SU-DHL-6 (cell line): ENCODE measurements around the gene PATE2.

Experiments used
- H2AFZ ChIP-seq: fragments of 200-600 bp; sonication (generic); 2 replicates; pipeline ENCODE4 v1.6.1; 2014; ENCODE audit warnings: low read depth, mild to moderate bottlenecking, moderate library complexity, mixed read lengths, antibody characterized with exemption, low read length; ENCODE audit not compliant: severe bottlenecking
- H3F3A ChIP-seq: fragments of 200-600 bp; shearing (Covaris generic); 2 replicates; pipeline ENCODE4 v1.6.0; 2016; ENCODE audit warnings: antibody characterized with exemption, mild to moderate bottlenecking; ENCODE audit not compliant: insufficient read depth
- H3K27ac ChIP-seq: fragments of 200-600 bp; sonication (generic); 2 replicates; pipeline ENCODE4 v1.5.1; 2016; ENCODE audit warnings: low read depth, mild to moderate bottlenecking, low read length, moderate library complexity, mixed read lengths
- H3K27me3 ChIP-seq: fragments of 200-600 bp; sonication (generic), shearing (Covaris generic); 2 replicates; pipeline ENCODE4 v1.6.0; 2014; ENCODE audit warnings: mild to moderate bottlenecking, low read length
- H3K36me3 ChIP-seq: fragments of 200-600 bp; sonication (generic); 2 replicates; pipeline ENCODE4 v1.6.1; 2014; ENCODE audit warnings: mild to moderate bottlenecking, low read length, mixed read lengths
- H3K4me2 ChIP-seq: fragments of 300-600, 200-600 bp; shearing (Covaris generic), sonication (generic); 2 replicates; pipeline ENCODE4 v1.6.0; 2014; ENCODE audit warnings: low read length, low read depth, mild to moderate bottlenecking; ENCODE audit not compliant: poor library complexity, severe bottlenecking
- H3K4me3 ChIP-seq: fragments of 200-600 bp; sonication (generic); 2 replicates; pipeline ENCODE4 v1.5.1; 2014; ENCODE audit warnings: antibody characterized with exemption, low read length, mild to moderate bottlenecking, mixed read lengths; ENCODE audit not compliant: insufficient read depth, poor library complexity, severe bottlenecking
- H3K79me2 ChIP-seq: fragments of 200-600 bp; sonication (generic); 2 replicates; pipeline ENCODE4 v1.6.1; 2014; ENCODE audit warnings: mild to moderate bottlenecking, low read length, moderate library complexity; ENCODE audit not compliant: insufficient read depth
- H3K9ac ChIP-seq: fragments of 200-600 bp; sonication (generic); 2 replicates; pipeline ENCODE4 v1.7.0; 2014; ENCODE audit warnings: mild to moderate bottlenecking, low read length
- H3K9me2 ChIP-seq: fragments of 200-600 bp; sonication (generic); replicated peaks from 2 replicates; pipeline ENCODE4 v1.6.1; 2014; ENCODE audit warnings: low read length; ENCODE audit not compliant: insufficient read depth
- H3K9me3 ChIP-seq: fragments of 200-600 bp; sonication (generic); 2 replicates; pipeline ENCODE4 v1.6.1; 2014; ENCODE audit warnings: low read length, mixed read lengths; ENCODE audit not compliant: insufficient read depth
- H4K20me1 ChIP-seq: fragments of 200-600 bp; sonication (generic); 2 replicates; pipeline ENCODE4 v1.6.1; 2014; ENCODE audit warnings: low read depth, mild to moderate bottlenecking, antibody characterized with exemption, low read length, moderate library complexity, mixed read lengths
- CTCF ChIP-seq: fragments of 200-600 bp; sonication (generic); IDR thresholded peaks from one replicate; pipeline ENCODE4 v1.5.1; 2017; ENCODE audit warnings: antibody characterized with exemption, mild to moderate bottlenecking, low read length, moderate library complexity; ENCODE audit not compliant: insufficient read depth, poor library complexity, severe bottlenecking
- EZH2phosphoT487 ChIP-seq: fragments of 200-600 bp; sonication (generic), shearing (Covaris generic); conservative IDR thresholded peaks from 2 replicates; pipeline ENCODE4 v1.6.1; 2018; ENCODE audit warnings: mild to moderate bottlenecking, antibody characterized with exemption, low read length, moderate library complexity, mixed read lengths

Gene PATE2

GRCh38 chr11:125772834-125773505 is 5.7 kb downstream of the PATE2 start:
- no peaks in the 10 kb centered on the region for H3K36me3 ChIP-seq
- H4K20me1 ChIP-seq = no peaks in the 10 kb centered on the region
- H3K27ac ChIP-seq = no peak overlapping the region
- H3K9ac ChIP-seq = no peak overlapping the region
- no peak overlapping the region for H3K4me3 ChIP-seq
- no peak overlapping the region for H2AFZ ChIP-seq
- H3K4me2 ChIP-seq = no peak overlapping the region
- no peak for TF ChIP-seq EZH2phosphoT487
- TF ChIP-seq CTCF = no peak
- no peaks in the 10 kb centered on the region for H3K27me3 ChIP-seq
- no peaks in the 10 kb centered on the region for H3F3A ChIP-seq
- H3K9me3 ChIP-seq = no peaks in the 10 kb centered on the region
- H3K79me2 ChIP-seq = no peaks in the 10 kb centered on the region
- no peaks in the 10 kb centered on the region for H3K9me2 ChIP-seq

- Histone ChIP-seq H4K20me1 (no peaks in the 10 kb centered on the region), H3K9ac (no peak overlapping the region), H3K27me3 (no peaks in the 10 kb centered on the region), H3K9me3 (no peaks in the 10 kb centered on the region), H3K79me2 (no peaks in the 10 kb centered on the region), H3F3A (no peaks in the 10 kb centered on the region), H3K4me3 (no peak overlapping the region), H3K27ac (no peak overlapping the region), H2AFZ (no peak overlapping the region), H3K9me2 (no peaks in the 10 kb centered on the region), H3K4me2 (no peak overlapping the region), H3K36me3 (no peaks in the 10 kb centered on the region)
- TF ChIP-seq CTCF (no peak), EZH2phosphoT487 (no peak)
These were observed 8.0 kb downstream of the PATE2 start for GRCh38 chr11:125770583-125770982.

DNA sequence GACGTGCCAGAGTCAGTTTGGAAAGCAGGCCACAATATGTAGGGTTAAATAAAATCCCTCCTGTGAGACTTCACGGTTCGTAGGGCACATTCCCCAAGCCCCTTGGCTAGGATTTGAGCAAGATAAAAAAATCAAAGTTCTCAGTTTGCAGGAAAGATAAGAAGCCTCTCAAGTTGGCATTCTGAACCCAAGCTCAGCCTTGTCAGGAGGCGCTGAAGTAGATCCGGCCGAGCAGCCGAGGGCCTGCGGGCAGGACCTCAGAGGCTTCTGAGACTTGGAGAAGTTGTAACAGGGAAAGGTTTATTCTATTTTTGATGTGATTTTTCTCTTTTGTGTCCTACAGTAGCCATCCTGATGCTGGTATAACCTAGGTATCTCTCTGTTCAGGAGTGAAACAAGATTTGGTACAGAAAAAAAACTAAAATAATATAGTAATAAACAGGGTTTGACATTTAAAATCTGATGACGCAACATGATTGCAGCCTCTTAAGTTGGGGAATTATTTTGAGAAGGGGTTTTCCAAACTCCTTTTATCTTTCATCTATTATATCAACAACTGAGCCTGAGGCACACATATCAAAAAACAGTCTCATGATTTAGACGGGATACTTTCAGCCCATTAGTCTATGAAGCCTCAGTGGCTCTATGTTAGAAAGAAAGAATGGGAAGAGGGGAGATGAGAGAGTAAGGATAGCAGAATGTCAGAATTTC is 10.1 kb downstream of the PATE2 start:
- H3K79me2 ChIP-seq = no peaks in the 10 kb centered on the region
- H3F3A ChIP-seq = no peaks in the 10 kb centered on the region
- TF ChIP-seq CTCF = no peak
- no peak for TF ChIP-seq EZH2phosphoT487
- H3K9ac ChIP-seq = no peak overlapping the region
- no peak overlapping the region for H3K4me3 ChIP-seq
- H3K9me3 ChIP-seq = no peaks in the 10 kb centered on the region
- H3K4me2 ChIP-seq = no peak overlapping the region
- no peaks in the 10 kb centered on the region for H4K20me1 ChIP-seq
- H2AFZ ChIP-seq = no peak overlapping the region
- H3K27me3 ChIP-seq = no peaks in the 10 kb centered on the region
- no peaks in the 10 kb centered on the region for H3K36me3 ChIP-seq
- no peak overlapping the region for H3K27ac ChIP-seq
- no peaks in the 10 kb centered on the region for H3K9me2 ChIP-seq
